IMR-90 (cell line): ENCODE data around the gene H1-8. TPM values are rescaled to one million over a fixed set of nuclear protein-coding genes. Genes with fewer than 3 reads are reported as not detected.
A peak's percentile ranks its signal among the peaks of the same experiment; 100 is the strongest.

Experiments used
- ATAC-seq: fragments of 200-7000 bp; cut with Tn5 transposase; 2 replicates; pipeline ENCODE4 v1.9.1; 2020; ENCODE audit warnings: low read depth, mild to moderate bottlenecking, moderate library complexity
- BruUV-seq: library from RNA; stranded (reverse); fragments of 400-500 nt; replicated peaks from 2 replicates; lab custom pipeline; 2021; lab: Mats Ljungman, UMichigan
- CTCF ChIA-PET: fragments of 300-600 bp; formaldehyde crosslinking; extraction: SDS; loops from one replicate; lab custom pipeline; 2021; ENCODE audit warnings: antibody characterized with exemption; lab: Yijun Ruan, JAX
- POLR2A ChIA-PET: fragments of 300-600 bp; sonication (Branson Sonifier 250); formaldehyde crosslinking; loops from one replicate; lab custom pipeline; 2022; ENCODE audit warnings: antibody characterized with exemption; ENCODE audit not compliant: unreplicated experiment; lab: Charles Lee
- DNase-seq: peaks from one replicate; pipeline ENCODE4 v3.0.0; 2013
- H2AFZ ChIP-seq: replicated peaks from 2 replicates; pipeline ENCODE3; 2013; ENCODE audit warnings: low read length, mild to moderate bottlenecking; ENCODE audit not compliant: poor library complexity
- H2AK5ac ChIP-seq: 2 replicates; pipeline ENCODE4 v1.6.1; 2013; ENCODE audit warnings: low read depth, low read length, inconsistent platforms
- H2AK9ac ChIP-seq: replicated peaks from 2 replicates; pipeline ENCODE3; 2013; ENCODE audit warnings: mild to moderate bottlenecking, low read depth, low read length, moderate library complexity; ENCODE audit not compliant: poor library complexity
- H2BK120ac ChIP-seq: 2 replicates; pipeline ENCODE4 v1.6.1; 2013; ENCODE audit warnings: low read depth, low read length, inconsistent platforms
- H2BK15ac ChIP-seq: 3 replicates; pipeline ENCODE4 v1.6.1; 2013; ENCODE audit warnings: low read depth, low read length, inconsistent platforms
- H2BK20ac ChIP-seq: 2 replicates; pipeline ENCODE4 v1.6.1; 2013; ENCODE audit warnings: low read depth, mild to moderate bottlenecking, inconsistent platforms, low read length, moderate library complexity
- H2BK5ac ChIP-seq: 2 replicates; pipeline ENCODE4 v1.6.1; 2013; ENCODE audit warnings: mild to moderate bottlenecking, low read depth, low read length, inconsistent platforms; ENCODE audit not compliant: poor library complexity, severe bottlenecking
- H3K14ac ChIP-seq: replicated peaks from 2 replicates; pipeline ENCODE4 v1.6.1; 2013; ENCODE audit warnings: low read depth, low read length, inconsistent platforms
- H3K18ac ChIP-seq: 2 replicates; pipeline ENCODE4 v1.6.1; 2013; ENCODE audit warnings: low read depth, low read length, control low read depth
- H3K23ac ChIP-seq: 2 replicates; pipeline ENCODE4 v1.6.1; 2013; ENCODE audit warnings: low read depth, low read length, inconsistent platforms
- H3K27ac ChIP-seq: 2 replicates; pipeline ENCODE4 v1.5.1; 2013; ENCODE audit warnings: mild to moderate bottlenecking, control low read depth, low read length; ENCODE audit not compliant: insufficient read depth
- H3K27me3 ChIP-seq: 2 replicates; pipeline ENCODE4 v1.6.1; 2013; ENCODE audit warnings: low read length; ENCODE audit not compliant: control insufficient read depth, insufficient read depth
- H3K36me3 ChIP-seq: 2 replicates; pipeline ENCODE4 v1.6.1; 2013; ENCODE audit warnings: low read length, mixed read lengths; ENCODE audit not compliant: control insufficient read depth, insufficient read depth
- H3K4ac ChIP-seq: 2 replicates; pipeline ENCODE4 v1.6.1; 2013; ENCODE audit warnings: low read depth, low read length, inconsistent platforms
- H3K4me1 ChIP-seq: 2 replicates; pipeline ENCODE4 v1.6.1; 2013; ENCODE audit warnings: low read length, mixed read lengths; ENCODE audit not compliant: control insufficient read depth, insufficient read depth
- H3K4me2 ChIP-seq: 2 replicates; pipeline ENCODE4 v1.6.1; 2013; ENCODE audit warnings: low read depth, mild to moderate bottlenecking, control low read depth, low read length, moderate library complexity
- H3K4me3 ChIP-seq: 2 replicates; pipeline ENCODE4 v1.5.1; 2013; ENCODE audit warnings: low read depth, mild to moderate bottlenecking, control low read depth, low read length, moderate library complexity; ENCODE audit not compliant: insufficient read depth
- H3K56ac ChIP-seq: 2 replicates; pipeline ENCODE4 v1.6.1; 2013; ENCODE audit warnings: low read length, inconsistent platforms; ENCODE audit not compliant: insufficient read depth; ENCODE audit errors: extremely low read depth
- H3K79me1 ChIP-seq, 2 experiments: 2 replicates each; pipeline ENCODE4 v1.6.1; 2013; ENCODE audit warnings: low read length in 2 of 2, inconsistent platforms in 1 of 2, low read depth in 1 of 2
- H3K9ac ChIP-seq: 2 replicates; pipeline ENCODE4 v1.6.1; 2013; ENCODE audit warnings: low read depth, low read length, control low read depth
- H3K9me1 ChIP-seq: 2 replicates; pipeline ENCODE4 v1.6.1; 2013; ENCODE audit warnings: low read length, inconsistent platforms; ENCODE audit not compliant: insufficient read depth
- H3K9me3 ChIP-seq: 2 replicates; pipeline ENCODE4 v1.6.1; 2013; ENCODE audit warnings: low read length; ENCODE audit not compliant: control insufficient read depth, insufficient read depth
- H4K20me1 ChIP-seq: 2 replicates; pipeline ENCODE4 v1.6.1; 2013; ENCODE audit warnings: low read length, inconsistent platforms; ENCODE audit not compliant: insufficient read depth
- H4K5ac ChIP-seq: 2 replicates; pipeline ENCODE4 v1.6.1; 2013; ENCODE audit warnings: mild to moderate bottlenecking, low read depth, low read length, control low read depth
- H4K8ac ChIP-seq, 2 experiments: 2 replicates each; pipeline ENCODE4 v1.6.1; 2013; ENCODE audit warnings: low read depth in 2 of 2, low read length in 2 of 2, control low read depth in 1 of 2, inconsistent platforms in 1 of 2
- H4K91ac ChIP-seq: 2 replicates; pipeline ENCODE4 v1.6.1; 2013; ENCODE audit warnings: low read depth, low read length, inconsistent platforms; ENCODE audit not compliant: insufficient read depth
- BHLHE40 ChIP-seq: fragments of 150-350 bp; IDR thresholded peaks from 2 replicates; pipeline ENCODE4 v1.6.1; 2016; ENCODE audit warnings: mild to moderate bottlenecking, low read depth, low read length
- CEBPB ChIP-seq: IDR thresholded peaks from 2 replicates; pipeline ENCODE4 v1.6.1; 2012; ENCODE audit warnings: low read depth, low read length, improper control_type of control experiment
- CHD1 ChIP-seq: IDR thresholded peaks from 2 replicates; pipeline ENCODE4 v1.6.1; 2012; ENCODE audit warnings: low read depth, low read length, improper control_type of control experiment
- CTCF ChIP-seq: conservative IDR thresholded peaks from 2 replicates; pipeline ENCODE4 v1.5.1; 2012; ENCODE audit warnings: mild to moderate bottlenecking, low read depth, low read length, improper control_type of control experiment
- ELK1 ChIP-seq: fragments of 150-350 bp; IDR thresholded peaks from 2 replicates; pipeline ENCODE4 v1.6.1; 2016; ENCODE audit warnings: low read depth, mild to moderate bottlenecking, low read length, moderate library complexity, borderline replicate concordance
- FOS ChIP-seq: fragments of 150-350 bp; IDR thresholded peaks from 2 replicates; pipeline ENCODE4 v1.6.1; 2016; ENCODE audit warnings: low read depth, low read length
- MAFK ChIP-seq: IDR thresholded peaks from 2 replicates; pipeline ENCODE4 v1.6.1; 2012; ENCODE audit warnings: low read depth, low read length, improper control_type of control experiment
- MAZ ChIP-seq: IDR thresholded peaks from 2 replicates; pipeline ENCODE4 v1.6.1; 2012; ENCODE audit warnings: low read depth, mild to moderate bottlenecking, low read length, improper control_type of control experiment, moderate library complexity, borderline replicate concordance
- MXI1 ChIP-seq: IDR thresholded peaks from 2 replicates; pipeline ENCODE4 v1.6.1; 2012; ENCODE audit warnings: low read depth, mild to moderate bottlenecking, low read length, moderate library complexity, borderline replicate concordance
- POLR2A ChIP-seq: IDR thresholded peaks from 2 replicates; pipeline ENCODE4 v1.6.1; 2012; ENCODE audit warnings: mild to moderate bottlenecking, low read depth, low read length
- RAD21 ChIP-seq: IDR thresholded peaks from 2 replicates; pipeline ENCODE4 v1.6.1; 2012; ENCODE audit warnings: low read length, improper control_type of control experiment
- RCOR1 ChIP-seq: IDR thresholded peaks from 2 replicates; pipeline ENCODE4 v1.6.1; 2012; ENCODE audit warnings: mild to moderate bottlenecking, low read length, improper control_type of control experiment; ENCODE audit not compliant: insufficient replicate concordance
- RFX5 ChIP-seq: IDR thresholded peaks from 2 replicates; pipeline ENCODE4 v1.8.0; 2012; ENCODE audit warnings: low read depth, mild to moderate bottlenecking, low read length, moderate library complexity
- SMC3 ChIP-seq: fragments of 150-350 bp; IDR thresholded peaks from 2 replicates; pipeline ENCODE4 v1.6.1; 2016; ENCODE audit warnings: low read depth, mild to moderate bottlenecking, antibody characterized with exemption, low read length, moderate library complexity
- USF2 ChIP-seq: fragments of 150-350 bp; IDR thresholded peaks from 2 replicates; pipeline ENCODE4 v1.6.1; 2017; ENCODE audit warnings: mild to moderate bottlenecking, antibody characterized with exemption, low read length, low read depth
- WGBS, 2 experiments: methylation state at CpG; one replicate each; pipeline versions ENCODE4 v1.1.5 to v1.1.7; 2013; ENCODE audit warnings: missing lambda C conversion rate in 2 of 2; ENCODE audit not compliant: insufficient read length in 1 of 2; ENCODE audit errors: extremely low coverage in 2 of 2; 5-methylcytosine and 5-hydroxymethylcytosine counted together
- dilution Hi-C: fragments of 300-500 bp; cut with HindIII; formaldehyde crosslinking; loops from one replicate; pipeline ENCODE4 v1.14.3; 2018; ENCODE audit warnings: low sequenced_read_pairs; ENCODE audit not compliant: unreplicated experiment
- in situ Hi-C: fragments of 300-500 bp; cut with MboI; formaldehyde crosslinking; loops from 3 replicates; pipeline ENCODE4 v1.14.3; 2019; ENCODE audit warnings: low sequenced_read_pairs, inconsistent platforms, mixed read lengths
- intact Hi-C: fragments of 100-400 bp; cut with micrococcal nuclease; formaldehyde crosslinking; loops from 2 replicates; pipeline ENCODE4 v1.10.0; 2022
- polyA plus RNA-seq, 3 experiments: library from polyadenylated mRNA; depleted of rRNA; stranded (reverse); fragments of >200 nt; gene quantifications; 2 replicates each; pipeline ENCODE4 v1.2.3, GENCODE V29; 2012; ENCODE audit warnings: low replicate concordance in 1 of 3
- total RNA-seq: library from RNA; depleted of rRNA; stranded (reverse); fragments of >200 nt; gene quantifications from 2 replicates; pipeline ENCODE4 v1.2.3, GENCODE V29; 2012

Gene H1-8
- total and polyA plus RNA-seq, 2 of the 4 experiments (the other 2 are of a cell fraction), result not detected

GRCh38 chr3:129577925-129578786 lies 35.2 kb downstream of the H1-8 start:
- Histone ChIP-seq H2AFZ (no peak overlapping the region), H3K18ac (no peak overlapping the region), H2BK20ac (no peak overlapping the region), H3K56ac (no peak overlapping the region), H3K4me2 (no peak overlapping the region), H3K9ac (no peak overlapping the region), H4K20me1 (no peaks in the 10 kb centered on the region), H3K4ac (no peak overlapping the region), H2AK9ac (peak overlapping the region; percentile 23), H2BK120ac (no peak overlapping the region), H4K91ac (no peak overlapping the region), H3K79me1 (peaks cover 0 to 3% of the 10 kb centered on the region in 2 experiments; a peak in 3 of 4 replicates), H3K4me1 (peaks cover 4% of the 10 kb centered on the region; the same call in 1 of the 2 replicates), H3K14ac (no peak overlapping the region), H2BK15ac (no peak overlapping the region), H3K27ac (no peak overlapping the region), H3K9me3 (no peaks in the 10 kb centered on the region), H3K23ac (no peak overlapping the region), H3K9me1 (no peaks in the 10 kb centered on the region), H3K4me3 (no peak overlapping the region), H2AK5ac (no peak overlapping the region), H4K8ac (no peak overlapping the region), H3K36me3 (peaks cover 31% of the 10 kb centered on the region), H4K5ac (no peak overlapping the region), H2BK5ac (no peak overlapping the region), H3K27me3 (no peaks in the 10 kb centered on the region)
- dilution Hi-C loops, result no loop called here
- no peak for DNase-seq
- no peak for ATAC-seq
- in situ Hi-C loops, result no loop called here
- ChIA-PET CTCF (no interaction called here), POLR2A (interaction anchor here (0.6 kb wide), 1 partner anchor 139 kb away, joined by 3 read pairs; the partner anchor contains the start of gene MBD4)
- 90% methylated on average over 7 of the region's 21 CpGs; no CpG with 5 or more reads in 1 of the 2 experiments for WGBS, 2 experiments
- intact Hi-C loops, result no loop called here
- no TSS peak for BruUV-seq
- no peak for TF ChIP-seq RCOR1
- TF ChIP-seq MAFK, result no peak
- TF ChIP-seq RAD21, result no peak
- TF ChIP-seq RFX5, result no peak
- no peak for TF ChIP-seq CHD1
- TF ChIP-seq FOS, result no peak
- no peak for TF ChIP-seq ELK1
- TF ChIP-seq USF2, result no peak
- TF ChIP-seq MAZ, result no peak
- no peak for TF ChIP-seq SMC3
- no peak for TF ChIP-seq CEBPB
- TF ChIP-seq BHLHE40, result no peak
- no peak for TF ChIP-seq CTCF
- no peak for TF ChIP-seq MXI1
- no peak for TF ChIP-seq POLR2A
